Measurements from ENCODE around the gene AKTIP. TPM values are rescaled to one million over a fixed set of nuclear protein-coding genes. Genes with fewer than 3 reads are reported as not detected.
A peak's percentile ranks its signal among the peaks of the same experiment; 100 is the strongest.

AKTIP gene
- total RNA-seq, 2 experiments from 2014 or later: 24.4 to 24.7 TPM

DNA sequence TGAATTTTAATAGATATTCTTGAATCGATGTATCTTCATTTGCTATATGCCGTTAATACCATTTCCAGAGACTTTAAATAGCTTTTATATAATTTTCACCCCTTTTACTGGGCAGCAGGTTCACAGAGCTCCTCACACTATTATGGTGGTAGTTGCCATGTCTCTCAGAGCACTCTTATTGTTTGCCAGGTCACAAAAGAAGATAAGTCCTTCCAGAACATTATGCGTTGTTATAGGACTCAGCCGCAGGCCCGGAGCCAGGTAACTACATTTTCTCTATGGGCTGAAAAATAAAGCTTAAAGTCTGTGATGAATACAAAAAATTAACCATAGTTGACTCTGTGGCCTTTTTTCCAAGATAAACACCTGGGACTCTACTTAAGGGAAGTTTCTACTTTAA lies 24.0 kb downstream of the AKTIP start:
- Mint-ChIP-seq H3K4me1 (ENCODE audit: low read depth) (peaks cover 56% of the 10 kb centered on the region), H3K4me3 (no peak overlapping the region), H3K36me3 (ENCODE audit: low read depth) (peaks cover 80% of the 10 kb centered on the region), H3K27ac (peak overlapping the region; percentile 69), H3K27me3 (no peaks in the 10 kb centered on the region), H3K9me3 (peaks cover under 1% of the 10 kb centered on the region)
- intact Hi-C loops (cut with micrococcal nuclease): no loop called here
- ATAC-seq: no peak
- POLR2A ChIA-PET: interaction anchor here (1.4 kb wide), 1 partner anchor 16 kb away, joined by 3 read pairs; no protein-coding TSS in a partner anchor
- TF ChIP-seq, protein P1, sequence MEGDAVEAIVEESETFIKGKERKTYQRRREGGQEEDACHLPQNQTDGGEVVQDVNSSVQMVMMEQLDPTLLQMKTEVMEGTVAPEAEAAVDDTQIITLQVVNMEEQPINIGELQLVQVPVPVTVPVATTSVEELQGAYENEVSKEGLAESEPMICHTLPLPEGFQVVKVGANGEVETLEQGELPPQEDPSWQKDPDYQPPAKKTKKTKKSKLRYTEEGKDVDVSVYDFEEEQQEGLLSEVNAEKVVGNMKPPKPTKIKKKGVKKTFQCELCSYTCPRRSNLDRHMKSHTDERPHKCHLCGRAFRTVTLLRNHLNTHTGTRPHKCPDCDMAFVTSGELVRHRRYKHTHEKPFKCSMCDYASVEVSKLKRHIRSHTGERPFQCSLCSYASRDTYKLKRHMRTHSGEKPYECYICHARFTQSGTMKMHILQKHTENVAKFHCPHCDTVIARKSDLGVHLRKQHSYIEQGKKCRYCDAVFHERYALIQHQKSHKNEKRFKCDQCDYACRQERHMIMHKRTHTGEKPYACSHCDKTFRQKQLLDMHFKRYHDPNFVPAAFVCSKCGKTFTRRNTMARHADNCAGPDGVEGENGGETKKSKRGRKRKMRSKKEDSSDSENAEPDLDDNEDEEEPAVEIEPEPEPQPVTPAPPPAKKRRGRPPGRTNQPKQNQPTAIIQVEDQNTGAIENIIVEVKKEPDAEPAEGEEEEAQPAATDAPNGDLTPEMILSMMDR (IDR thresholded peaks at IDR 0.05): no peak
- CTCF ChIA-PET: interaction anchor here (1.0 kb wide), 1 partner anchor 16 kb away, joined by 3 read pairs; no protein-coding TSS in a partner anchor
- no peak for DNase-seq

GRCh38 chr16:53476867-53477266 lies 26.1 kb downstream of the AKTIP start:
- Mint-ChIP-seq H3K4me3 (peak overlapping the region; percentile 8), H3K27ac (peak overlapping the region; percentile 70), H3K27me3 (no peaks in the 10 kb centered on the region), H3K36me3 (ENCODE audit: low read depth) (peaks cover 83% of the 10 kb centered on the region), H3K9me3 (no peaks in the 10 kb centered on the region), H3K4me1 (ENCODE audit: low read depth) (peaks cover 56% of the 10 kb centered on the region)
- ATAC-seq (no peak), DNase-seq (no peak)
- TF ChIP-seq, protein P1 (IDR thresholded peaks at IDR 0.05): no peak
- POLR2A ChIA-PET: interaction anchor here (1.2 to 1.9 kb wide), 3 partner anchors 8 to 19 kb away, joined by 3 to 5 read pairs (median 3); no protein-coding TSS in a partner anchor
- intact Hi-C loops (cut with micrococcal nuclease): no loop called here
- CTCF ChIA-PET: interaction anchor here (1.0 to 1.1 kb wide), 2 partner anchors 18 to 19 kb away, joined by 3 read pairs; no protein-coding TSS in a partner anchor

DNA sequence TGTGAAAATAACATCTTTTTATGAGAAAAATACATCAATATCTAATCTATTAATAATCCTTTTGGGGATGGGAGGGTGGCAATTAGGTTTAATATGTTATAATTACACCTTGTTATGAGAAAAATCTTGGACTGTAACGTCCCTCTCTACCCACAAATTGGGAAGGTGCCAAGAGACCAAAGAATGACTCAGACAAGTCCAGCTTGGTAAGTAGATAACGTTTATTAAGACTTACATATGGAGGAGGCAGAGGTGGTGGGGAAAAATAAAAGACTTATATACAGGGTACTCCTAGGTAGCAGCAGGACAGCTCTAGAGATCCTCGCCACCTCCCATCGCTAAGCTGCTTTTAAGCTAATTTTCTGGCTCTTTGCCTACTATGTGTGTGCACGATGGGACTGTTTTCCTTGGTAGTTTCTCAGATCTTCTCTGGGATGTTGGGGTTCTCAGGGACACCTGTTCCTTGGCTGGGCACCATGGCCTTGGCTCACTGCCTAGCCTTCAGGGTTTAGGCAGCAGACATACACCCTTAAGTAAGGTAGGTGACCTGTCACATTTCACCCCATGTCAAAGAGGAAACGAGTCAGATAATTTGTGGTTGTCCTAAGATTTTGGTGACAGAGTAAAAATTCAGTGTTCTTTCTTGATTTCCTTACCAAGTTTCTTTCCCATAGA lies 37.3 kb downstream of the AKTIP start:
- ChIA-PET CTCF (interaction anchor here (1.0 kb wide), 1 partner anchor 33 kb away, joined by 3 read pairs; no protein-coding TSS in a partner anchor), POLR2A (no interaction called here)
- intact Hi-C loops (cut with micrococcal nuclease): no loop called here
- H3K36me3 Mint-ChIP-seq (ENCODE audit: low read depth): peaks cover 50% of the 10 kb centered on the region
- ATAC-seq (no peak), DNase-seq (no peak)
- peak overlapping the region; percentile 76 for H3K27ac Mint-ChIP-seq
- TF ChIP-seq, protein P1 (IDR thresholded peaks at IDR 0.05): no peak
- no peaks in the 10 kb centered on the region for H3K27me3 Mint-ChIP-seq
- no peak overlapping the region for H3K4me3 Mint-ChIP-seq
- peaks cover 40% of the 10 kb centered on the region for H3K4me1 Mint-ChIP-seq (ENCODE audit: low read depth)
- H3K9me3 Mint-ChIP-seq: no peaks in the 10 kb centered on the region

DNA sequence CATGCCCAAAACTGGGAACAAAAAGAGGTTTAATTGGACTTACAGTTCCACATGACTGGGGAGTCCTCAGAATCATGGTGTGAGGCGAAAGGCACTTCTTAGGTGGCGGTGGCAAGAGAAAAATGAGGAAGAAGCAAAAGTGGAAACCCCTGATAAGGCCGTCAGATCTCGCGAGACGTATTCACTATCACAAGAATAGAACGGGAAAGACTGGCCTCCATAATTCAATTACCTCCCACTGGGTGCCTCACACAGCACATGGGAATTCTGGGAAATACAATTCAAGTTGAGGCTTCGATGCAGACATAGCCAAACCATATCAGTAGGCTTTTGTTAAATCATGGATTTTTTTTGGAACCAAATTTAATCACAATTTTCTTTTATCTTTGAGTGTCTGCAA lies 44.4 kb downstream of the AKTIP start:
- ChIA-PET POLR2A (interaction anchor here (0.7 to 1.2 kb wide), 3 partner anchors 10 to 24 kb away, joined by 3 to 5 read pairs (median 3); no protein-coding TSS in a partner anchor), CTCF (interaction anchor here (1.7 kb wide), 1 partner anchor 44 kb away, joined by 5 read pairs; the partner anchor contains the start of gene AKTIP)
- intact Hi-C loops (cut with micrococcal nuclease): loop anchor here (5.0 kb wide), 1 partner anchor 44 kb away; the partner anchor contains the start of gene AKTIP
- H3K36me3 Mint-ChIP-seq (ENCODE audit: low read depth): peaks cover 72% of the 10 kb centered on the region
- H3K4me1 Mint-ChIP-seq (ENCODE audit: low read depth): peaks cover 85% of the 10 kb centered on the region
- H3K4me3 Mint-ChIP-seq: peak overlapping the region; percentile 68
- TF ChIP-seq, protein P1 (IDR thresholded peaks at IDR 0.05): no peak
- DNase-seq (no peak), ATAC-seq (no peak)
- H3K9me3 Mint-ChIP-seq: no peaks in the 10 kb centered on the region
- H3K27me3 Mint-ChIP-seq: no peaks in the 10 kb centered on the region
- peak overlapping the region; percentile 72 for H3K27ac Mint-ChIP-seq

- intact Hi-C loops (cut with micrococcal nuclease): loop anchor here (1.0 to 5.0 kb wide), 2 partner anchors 12 to 45 kb away; partner anchors contain the start of gene AKTIP
- peak overlapping the region; percentile 68 for H3K4me3 Mint-ChIP-seq
- peaks cover 87% of the 10 kb centered on the region for H3K4me1 Mint-ChIP-seq (ENCODE audit: low read depth)
- peak; percentile 84 for DNase-seq
- peak; percentile 85 for ATAC-seq
- H3K27ac Mint-ChIP-seq: peak overlapping the region; percentile 93
- CTCF ChIA-PET: interaction anchor here (0.9 to 1.7 kb wide), 8 partner anchors 12 to 92 kb away, joined by 3 to 6 read pairs (median 4); partner anchors contain the start of gene AKTIP
- peaks cover 71% of the 10 kb centered on the region for H3K36me3 Mint-ChIP-seq (ENCODE audit: low read depth)
- POLR2A ChIA-PET: interaction anchor here (0.6 to 3.4 kb wide), 9 partner anchors 9 to 117 kb away, joined by 3 to 23 read pairs (median 3); no protein-coding TSS in a partner anchor
- TF ChIP-seq, protein P1 (IDR thresholded peaks at IDR 0.05): no peak
- H3K27me3 Mint-ChIP-seq: no peaks in the 10 kb centered on the region
- no peaks in the 10 kb centered on the region for H3K9me3 Mint-ChIP-seq
Measured at GRCh38 chr16:53457670-53458069, 45.3 kb downstream of the AKTIP start.
